ENCODE results near the gene MSL3B.
A peak's percentile ranks its signal among the peaks of the same experiment; 100 is the strongest.

MSL3B gene

GRCh38 chr2:233867993-233868532 lies at the start of gene MSL3B:
MSL3B (minus strand) TSS chr2:233868386.
- H3K4me3 ChIP-seq (ENCODE audit: low read depth, low read length) = peak within 1 kb of the TSS; percentile 52
- TF ChIP-seq CTCF (IDR thresholded peaks at IDR 0.05; ENCODE audit: borderline replicate concordance, insufficient read depth, low read depth, low read length) = no peak

GRCh38 chr2:233917116-233917515 lies 48.9 kb upstream of the MSL3B start, which contains the start of gene TRPM8:
TRPM8 (plus strand) TSS chr2:233917373; CDS start chr2:233926538, 9,165 bp downstream.
- no peak within 1 kb of the TSS for H3K4me3 ChIP-seq (ENCODE audit: low read depth, low read length)
- no peak for TF ChIP-seq CTCF (IDR thresholded peaks at IDR 0.05; ENCODE audit: borderline replicate concordance, insufficient read depth, low read depth, low read length)

GRCh38 chr2:233915128-233915527 lies 46.9 kb upstream of the MSL3B start:
- TF ChIP-seq CTCF (IDR thresholded peaks at IDR 0.05; ENCODE audit: borderline replicate concordance, insufficient read depth, low read depth, low read length) = 0 out of 2 replicates have a peak, but pooled peaks have one; percentile 1
- H3K4me3 ChIP-seq (ENCODE audit: low read depth, low read length) = no peak overlapping the region

- TF ChIP-seq CTCF (IDR thresholded peaks at IDR 0.05; ENCODE audit: borderline replicate concordance, insufficient read depth, low read depth, low read length) = no peak
Measured at GRCh38 chr2:233912691-233913423, 44.7 kb upstream of the MSL3B start.

GRCh38 chr2:233907627-233908026 lies 39.4 kb upstream of the MSL3B start:
- no peak overlapping the region for H3K4me3 ChIP-seq (ENCODE audit: low read depth, low read length)
- no peak for TF ChIP-seq CTCF (IDR thresholded peaks at IDR 0.05; ENCODE audit: borderline replicate concordance, insufficient read depth, low read depth, low read length)

More at GRCh38 chr2:233912691-233913423, 44.7 kb upstream of the MSL3B start:
- no peak overlapping the region for H3K4me3 ChIP-seq (ENCODE audit: low read depth, low read length)

- no peak overlapping the region for H3K4me3 ChIP-seq (ENCODE audit: low read depth, low read length)
- TF ChIP-seq CTCF (IDR thresholded peaks at IDR 0.05; ENCODE audit: borderline replicate concordance, insufficient read depth, low read depth, low read length) = no peak
Measured at GRCh38 chr2:233905945-233906344, 37.8 kb upstream of the MSL3B start.

GRCh38 chr2:233901884-233902283 lies 33.7 kb upstream of the MSL3B start:
- no peak for TF ChIP-seq CTCF (IDR thresholded peaks at IDR 0.05; ENCODE audit: borderline replicate concordance, insufficient read depth, low read depth, low read length)
- H3K4me3 ChIP-seq (ENCODE audit: low read depth, low read length) = no peak overlapping the region

Measured in GM12875 (cell line).